Activated CD4-positive, alpha-beta T cell treated with anti-CD3 and anti-CD28 coated beads, Interleukin-2, amount 50 U/mL, for 48 hours (primary cell): Measurements from ENCODE around the gene RNF5.
"Not testable (repeated sequence)": the region's sequence is repeated elsewhere in the genome, so short reads cannot be mapped to it uniquely, and the experiment has no call there.

Experiments used
- DNase-seq, 2 experiments: peaks; one replicate each; pipeline ENCODE4 v3.0.0-alpha.2; 2020

RNF5 gene, protein sequence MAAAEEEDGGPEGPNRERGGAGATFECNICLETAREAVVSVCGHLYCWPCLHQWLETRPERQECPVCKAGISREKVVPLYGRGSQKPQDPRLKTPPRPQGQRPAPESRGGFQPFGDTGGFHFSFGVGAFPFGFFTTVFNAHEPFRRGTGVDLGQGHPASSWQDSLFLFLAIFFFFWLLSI

DNA sequence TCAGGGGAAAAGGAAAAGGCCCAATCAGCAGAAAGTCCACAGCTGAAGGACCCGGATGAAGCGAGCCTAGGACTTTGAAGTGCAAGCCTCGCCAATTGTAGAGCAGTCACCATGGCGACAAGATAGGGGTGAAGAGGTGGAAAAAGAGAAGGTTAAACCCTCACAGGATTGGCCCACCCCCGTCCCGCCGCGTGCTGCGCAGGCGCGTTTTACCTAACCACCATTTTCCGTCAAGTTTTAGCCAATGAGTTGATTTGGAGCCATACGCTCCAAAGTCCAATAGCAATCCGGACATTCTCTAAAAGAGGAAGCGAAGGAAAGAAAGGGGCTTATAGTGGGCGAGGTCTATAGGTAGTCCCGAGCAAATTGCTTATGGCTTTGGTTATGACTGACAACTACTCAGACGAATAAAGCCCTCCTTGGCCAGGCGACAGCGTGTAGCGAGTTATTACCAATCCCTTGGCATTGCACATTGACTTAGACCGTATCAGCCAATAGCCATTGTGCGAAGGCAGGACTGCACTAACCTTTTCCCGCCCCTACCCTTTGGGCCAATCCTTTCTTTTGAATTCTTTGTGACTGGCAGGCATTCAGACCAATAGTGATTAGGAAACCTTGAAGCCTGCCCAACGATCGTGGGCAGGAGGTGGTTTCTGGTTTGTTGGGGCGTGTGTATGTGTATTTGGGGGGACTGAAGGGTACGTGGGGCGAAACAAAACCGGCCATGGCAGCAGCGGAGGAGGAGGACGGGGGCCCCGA lies at the start of gene RNF5:
RNF5 (plus strand) TSS at position 618 of the 759 bp plus-strand sequence; CDS start at position 725, 107 bp downstream.
- peak; percentile 89 to 93 for DNase-seq

GRCh38 chr6:32128751-32129296 lies 49.4 kb upstream of the RNF5 start:
- DNase-seq: no peak

DNA sequence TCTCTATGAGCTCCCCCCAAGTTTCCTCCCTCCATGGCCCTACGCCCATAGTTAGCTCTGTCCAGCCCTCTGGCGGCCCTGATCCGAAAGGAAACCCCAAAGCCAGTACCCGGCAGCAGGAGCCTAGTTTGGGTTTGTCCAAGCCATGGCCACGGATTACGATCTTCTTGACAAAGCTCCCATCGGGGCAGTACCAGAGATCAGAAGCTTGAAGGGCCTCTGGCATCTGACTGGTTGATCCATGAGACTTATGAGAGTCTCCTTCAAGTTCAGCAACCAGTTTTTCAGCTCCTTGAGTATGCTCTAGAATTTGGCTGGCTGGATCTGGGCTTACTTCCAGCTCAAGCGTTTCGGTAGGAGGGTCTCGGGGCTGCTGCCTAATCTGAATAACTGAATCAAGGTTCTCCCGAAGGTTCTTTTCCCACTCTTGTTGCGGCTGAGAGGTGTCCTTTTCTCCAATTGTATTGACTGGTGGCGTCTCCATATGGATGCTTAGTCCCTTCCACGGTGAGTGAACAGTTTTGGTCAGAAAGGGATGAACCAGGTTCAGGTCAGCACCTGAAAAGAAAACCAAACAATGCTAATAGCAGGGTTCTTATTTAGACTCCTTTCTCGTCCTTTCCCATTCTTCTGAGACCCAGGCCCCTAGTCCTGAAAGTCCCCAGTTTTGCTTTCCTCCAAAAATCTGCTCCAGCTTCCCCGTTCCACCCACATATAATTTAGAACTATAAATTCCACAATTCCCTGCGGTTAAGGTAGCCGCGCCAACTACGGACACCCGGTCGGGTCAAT lies 48.7 kb upstream of the RNF5 start:
- DNase-seq: no peak

- DNase-seq: no peak
Observed at GRCh38 chr6:32131439-32131948, 46.7 kb upstream of the RNF5 start.

- no peak for DNase-seq
Observed at GRCh38 chr6:32132110-32132509, 46.1 kb upstream of the RNF5 start.

DNA sequence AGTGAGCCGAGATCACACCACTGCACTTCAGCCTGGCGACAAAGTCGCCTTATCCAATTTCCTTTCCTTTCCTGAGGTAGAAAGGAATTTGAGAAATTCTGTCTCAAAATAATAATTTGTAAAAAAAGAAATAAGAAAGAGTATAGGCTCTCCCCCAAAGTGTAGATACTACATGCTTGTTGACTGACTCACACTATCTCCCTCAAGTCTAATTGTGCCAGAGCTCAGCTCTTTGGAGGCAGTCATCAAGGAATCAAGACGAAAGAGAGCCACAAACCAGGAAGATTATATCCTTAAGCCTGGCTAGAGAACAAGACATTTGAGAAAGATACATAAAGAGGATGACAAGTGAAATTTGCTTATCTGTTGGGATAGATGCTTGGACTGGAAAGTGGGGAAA lies 44.4 kb upstream of the RNF5 start:
- DNase-seq: no peak

GRCh38 chr6:32137454-32137853 lies 40.8 kb upstream of the RNF5 start:
- no peak for DNase-seq

DNA sequence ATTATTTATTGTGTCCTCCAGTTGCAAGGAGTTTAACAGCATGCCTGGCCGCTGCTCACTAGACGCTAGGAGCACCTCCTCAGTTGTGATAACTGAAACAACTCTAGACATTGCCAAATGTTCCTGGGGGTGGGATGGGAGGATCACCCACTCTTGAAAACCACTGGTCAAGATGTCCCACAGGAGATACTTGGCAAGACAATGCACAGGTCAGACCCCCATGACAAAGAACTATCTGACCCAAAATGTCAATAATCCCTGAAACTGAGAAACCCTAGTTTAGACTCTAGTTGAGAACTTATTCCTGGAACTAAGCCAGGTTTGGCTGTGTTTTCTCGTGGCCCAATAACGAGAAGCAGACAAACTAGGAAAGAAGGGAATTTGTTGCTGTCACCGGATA lies 38.6 kb upstream of the RNF5 start:
- DNase-seq: no peak

DNA sequence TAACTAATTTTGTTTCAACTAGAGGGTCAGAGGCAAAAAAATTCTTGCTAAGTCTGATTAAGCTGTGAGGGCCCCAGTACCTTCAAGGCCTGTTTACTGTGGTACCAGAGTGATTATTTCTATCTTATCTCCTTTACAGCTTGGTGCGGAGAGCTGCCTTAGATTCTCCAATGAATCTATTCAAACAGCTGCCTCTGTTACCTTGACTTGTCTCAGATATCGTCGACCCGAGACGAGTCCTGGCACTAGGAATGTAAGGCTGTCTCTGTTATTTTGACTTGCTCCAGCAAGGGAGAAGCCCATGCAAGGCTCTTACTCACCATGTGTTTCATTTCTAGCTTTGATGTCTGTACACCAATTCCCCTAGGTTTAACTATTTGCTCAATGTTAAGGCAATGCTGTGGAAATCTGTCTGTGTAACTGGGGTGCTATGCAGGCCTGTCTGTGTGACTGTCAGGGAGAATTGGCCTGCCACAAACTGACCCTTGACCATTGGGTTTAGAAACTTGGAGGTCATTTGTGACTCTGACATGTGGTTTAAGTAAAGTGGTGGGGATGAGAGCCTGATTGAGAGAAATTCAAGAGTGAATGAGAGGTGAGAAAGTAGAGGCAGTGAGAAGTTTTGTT lies 37.7 kb upstream of the RNF5 start:
- DNase-seq: no peak

GRCh38 chr6:32144238-32144637 lies 34.0 kb upstream of the RNF5 start:
- DNase-seq: not testable (repeated sequence)

DNA sequence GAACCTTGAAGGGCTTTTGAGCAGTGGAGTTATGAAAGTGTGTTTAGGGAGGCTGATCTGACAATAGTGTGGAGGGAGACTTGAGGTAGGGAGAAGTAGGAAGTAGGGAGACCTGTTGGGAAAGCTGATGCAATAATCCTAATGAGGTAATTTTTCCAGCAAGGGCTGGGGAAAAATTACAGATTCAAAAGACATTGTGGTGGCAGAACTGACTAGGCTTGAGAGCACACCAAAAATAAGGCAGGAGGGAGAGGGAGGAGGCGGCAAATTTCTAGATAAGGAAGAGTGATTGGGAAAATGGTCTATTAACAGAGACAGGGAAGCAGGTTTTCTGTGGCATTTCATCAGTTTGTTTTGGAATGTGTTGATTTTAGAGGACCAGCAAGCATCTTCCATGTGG lies 31.9 kb upstream of the RNF5 start:
- DNase-seq: no peak

DNA sequence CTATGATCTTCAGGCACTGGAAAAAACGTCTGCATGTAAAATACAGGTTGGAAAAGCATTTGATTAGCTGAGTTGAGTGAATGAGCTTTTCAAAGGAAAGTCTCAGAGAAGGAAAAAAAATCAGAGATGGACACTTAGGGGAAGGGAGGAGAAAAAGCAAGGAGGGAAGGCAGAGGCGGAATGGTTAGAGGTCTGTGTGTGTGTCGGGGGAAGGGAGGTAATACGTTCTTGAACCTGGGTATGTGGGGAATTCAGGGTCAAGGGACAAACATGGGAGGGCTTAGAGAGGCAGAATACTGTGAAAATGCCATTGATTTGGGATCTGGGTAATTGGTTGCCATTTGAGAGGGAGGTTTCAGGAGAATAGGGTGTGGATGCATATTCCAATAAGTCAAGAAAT lies 31.5 kb upstream of the RNF5 start:
- DNase-seq: no peak

DNA sequence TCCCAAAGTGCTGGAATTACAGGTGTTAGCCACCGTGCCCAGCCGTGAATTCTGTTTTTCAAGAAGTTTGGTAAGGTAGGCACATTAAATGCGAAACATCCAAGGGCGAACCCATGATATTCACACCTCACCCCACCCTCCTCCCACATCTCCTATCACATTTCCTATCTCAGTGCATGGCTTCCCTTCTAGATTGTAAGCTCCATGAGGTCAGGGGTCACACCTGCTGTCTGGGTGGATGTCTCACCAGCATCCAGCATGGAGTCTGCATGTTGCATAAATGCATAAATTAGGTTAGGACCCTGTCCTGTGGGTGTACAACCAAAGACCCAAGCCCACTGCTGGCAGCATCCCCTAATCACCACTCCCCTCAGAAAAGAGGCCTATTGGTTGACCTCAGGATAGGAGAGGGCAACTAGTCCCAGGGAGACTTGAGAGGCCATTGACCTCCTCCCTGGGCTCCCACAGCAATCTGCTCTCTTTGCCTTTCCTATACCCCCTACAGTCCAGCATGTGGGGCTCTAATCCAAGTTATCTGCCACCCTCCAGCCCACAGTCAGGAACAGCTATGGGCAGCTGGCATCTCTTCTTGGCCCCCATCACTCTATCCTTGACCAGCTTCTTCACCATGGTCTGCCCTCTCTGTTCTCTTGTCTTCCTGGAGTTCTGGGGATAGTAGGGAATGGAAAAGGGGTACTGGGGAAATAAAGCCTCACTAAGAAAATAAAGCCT lies 30.6 kb upstream of the RNF5 start:
- no peak for DNase-seq

DNA sequence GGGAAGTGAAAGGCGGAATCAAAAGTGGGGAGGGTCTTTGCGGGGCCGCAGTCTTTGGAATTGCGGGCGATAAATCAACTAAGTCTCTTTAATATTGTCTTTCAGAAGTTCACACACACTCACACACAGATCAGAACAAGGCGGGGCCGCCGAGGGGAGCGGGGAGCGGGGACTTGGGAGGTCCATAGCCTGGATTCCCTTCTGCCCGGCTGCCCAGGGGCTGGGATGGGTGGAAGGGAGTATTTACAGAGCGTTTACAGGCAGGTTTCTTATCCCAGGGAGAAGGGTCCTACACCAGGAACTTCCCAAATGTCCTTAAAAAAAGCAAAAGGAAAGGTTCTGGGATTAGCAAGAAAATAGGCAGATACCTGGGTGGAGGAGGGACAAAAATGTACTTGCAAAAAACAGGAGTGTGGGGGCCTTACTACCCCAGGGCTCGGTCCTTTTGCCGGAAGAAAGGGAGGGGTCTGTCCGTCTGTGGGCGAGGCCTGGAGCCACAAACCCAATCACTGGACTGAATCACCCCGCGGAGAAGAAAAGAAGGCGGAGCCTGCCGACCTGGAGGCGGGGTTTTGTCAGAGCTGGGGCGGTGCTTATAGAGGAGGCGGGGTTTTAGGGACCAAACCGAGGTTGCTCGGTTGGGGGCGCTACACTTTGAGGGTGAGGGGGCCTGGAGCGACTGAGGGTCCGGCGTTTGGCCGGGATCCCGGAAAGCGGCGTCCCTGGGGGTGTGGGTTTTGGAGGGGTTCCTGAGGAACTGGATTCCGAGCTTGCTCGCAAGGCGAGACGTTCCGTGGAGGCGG lies 29.7 kb upstream of the RNF5 start:
- DNase-seq: peak; percentile 73 to 77

DNA sequence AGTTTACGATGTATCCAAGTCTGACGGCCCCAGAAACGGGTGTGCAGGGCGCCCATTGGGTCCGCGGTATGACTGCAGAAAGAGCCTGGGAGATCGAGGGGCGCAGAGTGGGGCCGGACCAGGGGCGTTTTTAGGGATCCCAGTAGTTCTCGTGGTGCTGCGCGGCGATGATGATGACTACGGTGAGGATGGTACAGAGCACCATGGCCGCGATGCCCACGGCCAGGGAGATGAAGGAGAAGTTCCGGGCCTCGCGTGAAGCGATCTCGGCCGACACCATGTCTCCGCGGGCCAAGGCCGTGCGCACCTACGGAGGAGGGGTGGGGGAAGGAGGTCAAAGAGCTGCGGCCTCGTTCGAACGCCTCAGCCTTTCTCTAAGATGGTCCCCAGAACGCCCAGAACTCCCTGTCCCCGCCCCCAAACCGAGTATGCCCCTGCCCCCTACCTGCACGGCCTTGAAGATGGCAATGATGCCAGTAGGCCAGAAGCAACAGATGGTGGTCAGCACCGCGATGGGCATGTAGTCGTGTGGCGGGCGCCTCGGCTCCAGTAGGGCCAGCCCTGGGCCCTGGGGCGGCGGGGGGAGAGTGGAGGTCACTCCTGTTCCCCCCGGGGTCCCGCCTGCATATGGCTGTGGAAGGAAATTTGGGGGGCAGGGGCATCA lies 29.0 kb upstream of the RNF5 start:
- DNase-seq: no peak

DNA sequence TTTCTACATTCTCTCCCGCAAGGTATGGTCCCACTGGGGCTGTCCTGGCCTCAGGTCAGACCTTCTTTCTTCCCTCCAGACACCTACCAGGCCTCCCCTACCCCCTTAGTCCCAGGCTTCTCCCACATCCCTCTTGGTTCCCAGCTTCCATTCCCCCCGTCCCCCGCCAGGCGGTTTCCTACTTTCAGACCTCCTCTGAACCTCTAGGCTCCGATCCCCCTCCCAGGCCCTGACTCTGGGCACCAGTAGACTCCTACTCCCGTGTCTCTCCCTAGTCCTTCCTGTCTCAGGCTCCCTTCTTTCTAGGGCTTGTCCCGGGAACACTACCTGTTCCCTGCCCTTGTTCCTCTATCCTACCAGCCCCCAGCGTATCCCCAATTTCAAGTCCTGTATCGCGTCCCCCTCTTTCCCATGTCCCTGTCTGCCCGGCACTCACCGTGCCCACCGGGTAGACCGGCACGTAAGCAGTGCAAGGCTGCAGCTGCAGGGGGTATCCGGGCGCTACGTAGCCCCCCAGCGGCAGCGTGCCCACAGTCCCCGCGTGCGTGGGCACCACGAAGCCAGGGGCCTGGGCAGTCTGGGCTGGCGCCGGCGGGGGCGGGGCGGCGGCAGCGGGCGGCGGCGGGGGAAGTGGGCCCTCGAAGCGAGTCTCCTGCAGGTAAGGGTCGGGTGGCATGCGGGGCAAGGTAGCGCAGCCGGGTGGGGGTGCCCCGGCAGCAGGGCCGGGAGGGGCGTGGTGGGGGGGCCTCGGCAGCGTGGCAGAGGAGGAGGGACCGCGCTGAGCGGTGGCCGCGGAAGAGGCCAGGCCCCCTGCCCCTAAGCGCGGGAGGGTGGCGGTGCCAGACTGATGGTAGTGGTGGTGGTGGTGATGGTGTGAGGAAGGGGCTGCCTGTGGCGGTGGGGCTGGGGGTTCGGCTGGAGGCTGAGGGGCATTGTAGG lies 28.0 kb upstream of the RNF5 start:
- no peak for DNase-seq

- DNase-seq: no peak
Observed at GRCh38 chr6:32151181-32151862, 26.9 kb upstream of the RNF5 start.

DNA sequence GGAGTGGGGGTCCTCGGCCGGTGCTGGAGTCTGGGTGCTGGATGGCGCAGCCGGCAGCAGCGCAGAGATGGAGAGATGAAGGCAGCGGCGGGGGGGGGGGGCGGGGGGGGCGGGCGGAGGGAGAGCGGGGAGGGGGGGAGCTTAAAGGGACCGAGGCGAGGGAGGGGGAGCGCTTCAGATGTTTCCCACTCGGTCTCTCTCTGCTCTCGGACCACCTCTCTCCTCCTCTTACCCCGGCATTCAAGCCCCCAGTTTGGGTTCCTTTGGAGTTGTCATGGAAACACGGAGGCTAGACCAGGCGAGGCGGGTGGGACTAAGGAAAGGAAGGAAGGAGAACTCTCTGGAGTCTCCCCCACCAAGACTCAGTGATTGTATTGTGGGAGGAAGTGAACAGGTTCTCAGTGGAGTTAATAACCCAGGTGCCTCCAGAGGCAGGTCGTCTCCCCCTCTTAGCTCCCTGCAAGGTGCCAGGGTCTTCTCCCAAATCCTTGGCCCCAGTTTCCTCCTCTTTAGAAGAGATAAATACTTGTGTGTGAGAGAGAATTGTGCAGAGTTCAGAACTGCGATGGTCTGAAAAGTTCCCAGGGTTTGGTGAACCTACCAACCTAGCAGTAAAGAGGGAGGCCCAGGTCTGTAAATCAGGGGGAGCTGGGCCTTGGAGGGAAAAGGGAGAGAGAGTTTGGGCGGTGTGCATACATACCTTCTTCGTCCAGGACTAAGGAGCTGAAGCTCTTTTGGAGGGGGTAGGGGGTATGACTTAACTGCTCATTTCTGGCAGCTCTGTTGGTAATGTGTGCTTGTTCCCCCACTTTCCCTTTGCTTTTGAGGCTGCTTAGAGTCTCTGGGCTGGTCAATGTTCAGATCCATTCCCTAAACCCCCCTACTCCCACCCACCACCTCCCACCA lies 26.1 kb upstream of the RNF5 start, which contains the start of gene PRRT1:
PRRT1 (minus strand) TSS at position 77 of the 906 bp plus-strand sequence. CDS start 112 bp downstream, outside the sequence.
- DNase-seq: no peak
